Testis (tissue), 2 donors: ENCODE data around the gene TMEM37.

Experiments
- CTCF ChIP-seq, 3 experiments: fragments of 450-650 bp in 2 of 3; fragments of 200-600 bp in 1 of 3; sonication (generic) in 1 of 3; IDR thresholded peaks; one replicate each; pipeline ENCODE4 v1.5.1; 2016 to 2019; ENCODE audit warnings: antibody characterized with exemption in 3 of 3, mild to moderate bottlenecking in 2 of 3, moderate library complexity in 1 of 3
- POLR2A ChIP-seq: fragments of 450-650 bp; IDR thresholded peaks from one replicate; pipeline ENCODE4 v1.6.1; 2017; ENCODE audit warnings: antibody characterized with exemption, mild to moderate bottlenecking, moderate library complexity

GRCh38 chr2:119475857-119476244, 44.2 kb downstream of the TMEM37 start:
- no peak for TF ChIP-seq POLR2A
- no peak for TF ChIP-seq CTCF (IDR thresholded peaks at IDR 0.05)
